GM19468 (cell line): ENCODE measurements around the gene RAD51C.

Source experiments
- ATAC-seq: cut with Tn5 transposase; IDR thresholded peaks from one replicate; pipeline ENCODE4 v1.9.1; 2021; ENCODE audit warnings: mild to moderate bottlenecking, moderate library complexity, moderate number of reproducible peaks; ENCODE audit not compliant: unreplicated experiment; ENCODE audit errors: extremely low read depth

Gene RAD51C

DNA sequence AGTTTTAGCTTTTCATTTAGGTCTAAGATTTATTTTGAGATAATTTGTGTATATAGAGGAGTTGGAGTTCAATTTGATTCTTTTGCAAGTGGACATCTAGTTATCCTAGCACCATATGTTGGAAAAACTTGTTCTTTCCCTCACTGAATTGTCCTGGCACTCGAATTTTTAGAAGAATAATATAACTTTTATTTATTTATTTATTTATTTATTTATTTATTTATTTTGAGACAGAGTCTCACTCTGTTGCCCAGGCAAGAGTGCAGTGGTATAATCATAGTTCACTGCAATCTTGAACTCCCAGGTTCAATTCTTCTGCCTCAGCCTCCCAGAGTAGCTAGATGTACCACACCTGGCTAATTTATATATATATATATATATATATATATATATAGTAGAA lies 92.7 kb downstream of the RAD51C start:
- ATAC-seq, result no peak
